HepG2 (cell line): Measurements from ENCODE around the gene SLIT3. TPM values are rescaled to one million over a fixed set of nuclear protein-coding genes. Genes with fewer than 3 reads are reported as not detected.

Source experiments
- ATAC-seq: fragments of 200-7000 bp; cut with Tn5 transposase; 3 replicates; pipeline ENCODE4 v1.9.1; 2020; ENCODE audit warnings: mild to moderate bottlenecking, moderate library complexity
- BruUV-seq: library from RNA; stranded (reverse); fragments of 400-500 nt; replicated peaks from 2 replicates; lab custom pipeline; 2021; lab: Mats Ljungman, UMichigan
- CTCF ChIA-PET: fragments of 300-600 bp; formaldehyde crosslinking; extraction: SDS; loops from one replicate; lab custom pipeline; 2021; ENCODE audit warnings: low total read pairs, inconsistent platforms, low intra/inter-chr PET ratio; lab: Yijun Ruan, JAX
- POLR2A ChIA-PET: fragments of 350-600 bp; sonication (Branson Sonifier 250); formaldehyde crosslinking; loops from one replicate; lab custom pipeline; 2020; ENCODE audit warnings: antibody characterized with exemption, inconsistent platforms; lab: Yijun Ruan, JAX
- DNase-seq: peaks from one replicate; pipeline ENCODE4 v3.0.0-alpha.2; 2015; ENCODE audit warnings: low spot score
- FAIRE-seq: peaks from 3 replicates; lab custom pipeline; 2011; peaks lifted over from hg19 to GRCh38; lab: Jason Lieb, UNC
- H2AFZ ChIP-seq: one replicate; pipeline ENCODE4 v1.6.1; 2011; ENCODE audit warnings: low read length, inconsistent platforms
- H3K27ac ChIP-seq: fragments of 300-600 bp; 3 replicates; pipeline ENCODE4 v1.8.0; 2011; ENCODE audit warnings: mixed run types, mild to moderate bottlenecking, mixed read lengths, low read length, inconsistent platforms; ENCODE audit not compliant: insufficient read depth; ENCODE audit errors: extremely low read length
- H3K27me3 ChIP-seq, 2 experiments: fragments of 200-600 bp in 1 of 2; 2 replicates in 1 of 2; 3 replicates in 1 of 2; pipeline versions ENCODE4 v1.6.0 to v1.8.0; 2011; ENCODE audit warnings: low read length in 2 of 2, mild to moderate bottlenecking in 2 of 2, moderate library complexity in 2 of 2, inconsistent platforms in 1 of 2; ENCODE audit not compliant: insufficient read depth in 2 of 2, control insufficient read depth in 1 of 2
- H3K36me3 ChIP-seq, 2 experiments: fragments of 200-600 bp in 1 of 2; replicated peaks in 1 of 2; 2 replicates in 1 of 2; 3 replicates in 1 of 2; pipeline versions ENCODE4 v1.5.1 to v1.8.0; 2011; ENCODE audit warnings: low read length in 2 of 2, inconsistent platforms in 1 of 2; ENCODE audit not compliant: insufficient read depth in 2 of 2, control insufficient read depth in 1 of 2
- H3K4me1 ChIP-seq: 2 replicates; pipeline ENCODE4 v1.5.1; 2012; ENCODE audit warnings: low read length, inconsistent platforms; ENCODE audit not compliant: insufficient read depth
- H3K4me2 ChIP-seq: 2 replicates; pipeline ENCODE4 v1.6.0; 2011; ENCODE audit warnings: low read depth, low read length, inconsistent platforms
- H3K4me3 ChIP-seq, 3 experiments: fragments of 200-600 bp in 1 of 3; sonication (generic), shearing (Covaris generic) in 1 of 3; replicated peaks in 1 of 3; 2 replicates each; pipeline ENCODE4 v1.5.1; 2011 to 2016; ENCODE audit warnings: low read length in 3 of 3, inconsistent platforms in 2 of 3, low read depth in 2 of 3, mild to moderate bottlenecking in 2 of 3, control low read depth in 1 of 3, mixed read lengths in 1 of 3; ENCODE audit not compliant: insufficient read depth in 1 of 3
- H3K79me2 ChIP-seq: one replicate; pipeline ENCODE4 v1.6.1; 2011; ENCODE audit warnings: low read length, inconsistent platforms; ENCODE audit not compliant: insufficient read depth
- H3K9ac ChIP-seq: 2 replicates; pipeline ENCODE4 v1.6.0; 2011; ENCODE audit warnings: mild to moderate bottlenecking, low read depth, low read length, inconsistent platforms; ENCODE audit not compliant: insufficient read depth
- H3K9me3 ChIP-seq: 2 replicates; pipeline ENCODE4 v1.5.1; 2012; ENCODE audit warnings: mild to moderate bottlenecking, low read length
- H4K20me1 ChIP-seq: 2 replicates; pipeline ENCODE4 v1.6.0; 2011; ENCODE audit warnings: inconsistent platforms, mild to moderate bottlenecking, low read length, moderate library complexity; ENCODE audit not compliant: insufficient read depth
- FOXC1 ChIP-seq: sonication (generic); formaldehyde crosslinking; IDR thresholded peaks from 2 replicates; pipeline ENCODE4 v1.8.0; 2022; ENCODE audit warnings: mild to moderate bottlenecking, missing genetic modification reagents, borderline replicate concordance
- HOXA5 ChIP-seq: sonication (generic); formaldehyde crosslinking; IDR thresholded peaks from 2 replicates; pipeline ENCODE4 v1.4.0; 2020; ENCODE audit warnings: missing genetic modification reagents
- MTA1 ChIP-seq: sonication (generic); formaldehyde crosslinking; IDR thresholded peaks from 2 replicates; pipeline ENCODE4 v1.4.0; 2020; ENCODE audit warnings: missing genetic modification reagents, mild to moderate bottlenecking, borderline replicate concordance
- MTA3 ChIP-seq: sonication (generic); formaldehyde crosslinking; IDR thresholded peaks from 2 replicates; pipeline ENCODE4 v1.4.0; 2020; ENCODE audit warnings: missing genetic modification reagents
- MTF2 ChIP-seq: sonication (generic); formaldehyde crosslinking; IDR thresholded peaks from 2 replicates; pipeline ENCODE4 v1.5.0; 2020; ENCODE audit warnings: missing genetic modification reagents, borderline replicate concordance
- ONECUT2 ChIP-seq: sonication (generic); formaldehyde crosslinking; IDR thresholded peaks from 2 replicates; pipeline ENCODE4 v1.4.0; 2020; ENCODE audit warnings: missing genetic modification reagents
- PAX8 ChIP-seq: sonication (generic); formaldehyde crosslinking; IDR thresholded peaks from 2 replicates; pipeline ENCODE4 v1.8.0; 2022; ENCODE audit warnings: mild to moderate bottlenecking, missing genetic modification reagents, borderline replicate concordance
- RFX1 ChIP-seq: fragments of 450-650 bp; IDR thresholded peaks from 2 replicates; pipeline ENCODE4 v1.6.1; 2017
- RFXAP ChIP-seq: sonication (generic); formaldehyde crosslinking; IDR thresholded peaks from 2 replicates; pipeline ENCODE4 v1.4.0; 2020; ENCODE audit warnings: missing genetic modification reagents, borderline replicate concordance
- TAF15 ChIP-seq: fragments of 200-400 bp; formaldehyde crosslinking; IDR thresholded peaks from one replicate; pipeline ENCODE4 v1.6.1; 2018; ENCODE audit warnings: mild to moderate bottlenecking, low read depth, low read length; ENCODE audit not compliant: poor library complexity, severe bottlenecking
- THAP11 ChIP-seq: IDR thresholded peaks from 2 replicates; pipeline ENCODE4 v1.6.1; 2016; ENCODE audit warnings: missing biosample characterization, missing genetic modification reagents
- ZNF362 ChIP-seq: sonication (generic); formaldehyde crosslinking; IDR thresholded peaks from 2 replicates; pipeline ENCODE4 v1.4.0; 2020; ENCODE audit warnings: missing genetic modification reagents, mild to moderate bottlenecking, borderline replicate concordance
- WGBS: methylation state at CpG from one replicate; pipeline ENCODE4 v1.1.6; 2017; ENCODE audit warnings: low lambda C conversion rate; 5-methylcytosine and 5-hydroxymethylcytosine counted together
- in situ Hi-C: cut with HindIII; loops from 2 replicates; pipeline ENCODE4 v1.10.0; 2017; ENCODE audit warnings: low pct_unique_long_range_greater_than_20kb; ENCODE audit not compliant: extremely low pct_ligation_motif_present
- intact Hi-C: fragments of 100-400 bp; cut with micrococcal nuclease; formaldehyde crosslinking; loops from one replicate; pipeline ENCODE4 v1.10.0; 2022; ENCODE audit not compliant: unreplicated experiment
- polyA plus RNA-seq, 8 experiments: library from polyadenylated mRNA; depleted of rRNA in 3 of 8; stranded (reverse) in 7 of 8; unstranded in 1 of 8; fragments of >200 nt; fragmentation: Illumina TruSeq in 4 of 8; extraction: Trizol in 4 of 8; gene quantifications; 2 replicates each; pipeline versions ENCODE4 v1.2.1 to v1.2.3, GENCODE V29; 2011 to 2016; ENCODE audit warnings: low read depth in 4 of 8, missing spikeins in 1 of 8, mixed read lengths in 1 of 8; ENCODE audit not compliant: insufficient read depth in 1 of 8
- total RNA-seq, 5 experiments: library from RNA; depleted of rRNA; stranded (reverse); fragments of >200 nt; fragmentation: Illumina TruSeq; extraction: Trizol; gene quantifications; 2 replicates each; pipeline ENCODE4 v1.2.3, GENCODE V29; 2016; ENCODE audit warnings: low read depth in 1 of 5
- TF ChIP-seq, protein P1 (sequence below): sonication (generic); formaldehyde crosslinking; IDR thresholded peaks from 2 replicates; pipeline ENCODE4 v1.4.0; 2020; ENCODE audit warnings: missing genetic modification reagents, borderline replicate concordance

The SLIT3 gene
- total and polyA plus RNA-seq, 2 of the 13 experiments (the other 11 are each of a cell fraction or from before 2014, with no cell fraction given): not detected

DNA sequence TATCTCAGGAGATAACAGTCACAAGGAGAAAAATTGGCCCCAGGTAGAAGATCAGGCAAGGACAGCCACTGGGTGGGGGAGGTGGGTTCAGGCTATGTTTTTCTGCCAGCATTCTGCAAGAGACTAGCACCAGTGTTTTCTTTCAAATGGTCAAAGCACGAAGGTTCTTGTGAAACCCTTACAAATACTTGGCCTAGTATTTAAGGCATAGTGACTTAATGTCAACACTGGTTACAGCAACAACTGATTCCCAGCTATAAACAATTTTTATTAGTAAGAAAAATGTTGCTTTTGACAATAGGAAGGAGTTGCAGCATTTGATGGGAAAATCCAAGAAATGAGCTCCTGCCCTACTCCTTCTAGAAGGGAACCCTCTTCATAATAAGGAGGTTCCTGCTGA is 349.6 kb downstream of the SLIT3 start:
- intact Hi-C loops: no loop called here
- H3K79me2 ChIP-seq: no peaks in the 10 kb centered on the region
- no peak overlapping the region for H3K4me2 ChIP-seq
- CTCF ChIA-PET: no interaction called here
- no peaks in the 10 kb centered on the region for H3K4me1 ChIP-seq
- H3K27ac ChIP-seq: no peak overlapping the region
- BruUV-seq: no TSS peak
- no peak overlapping the region for H3K4me3 ChIP-seq
- DNase-seq: no peak
- 0% methylated on average over 1 of the region's 1 CpG for WGBS
- no peak overlapping the region for H3K9ac ChIP-seq
- H3K9me3 ChIP-seq: no peaks in the 10 kb centered on the region
- no peak for FAIRE-seq
- no peaks in the 10 kb centered on the region for H4K20me1 ChIP-seq
- ATAC-seq: no peak
- TF ChIP-seq MTA1 (CRISPR knock-in tag): no peak
- TF ChIP-seq MTA3 (CRISPR knock-in tag): no peak
- TF ChIP-seq FOXC1 (CRISPR knock-in tag): no peak
- no peak for TF ChIP-seq RFX1
- TF ChIP-seq ZNF362 (CRISPR knock-in tag): no peak
- TF ChIP-seq, all 625 proteins: peak for 0
- POLR2A ChIA-PET: no interaction called here
- H2AFZ ChIP-seq: no peak overlapping the region
- in situ Hi-C loops: no loop called here
- H3K36me3 ChIP-seq: no peaks in the 10 kb centered on the region
- H3K27me3 ChIP-seq: peaks cover 0 to 27% of the 10 kb centered on the region in 2 experiments; a peak in 3 of 5 replicates

GRCh38 chr5:168950241-168950951 is 350.5 kb downstream of the SLIT3 start:
- ChIA-PET POLR2A (no interaction called here), CTCF (no interaction called here)
- DNase-seq (no peak), FAIRE-seq (no peak), ATAC-seq (no peak)
- peaks cover 0 to 27% of the 10 kb centered on the region in 2 experiments; a peak in 3 of 5 replicates for H3K27me3 ChIP-seq
- H3K9ac ChIP-seq: no peak overlapping the region
- H3K4me3 ChIP-seq: no peak overlapping the region
- H3K36me3 ChIP-seq: no peaks in the 10 kb centered on the region
- no peak overlapping the region for H3K4me2 ChIP-seq
- H3K79me2 ChIP-seq: no peaks in the 10 kb centered on the region
- H3K9me3 ChIP-seq: no peaks in the 10 kb centered on the region
- BruUV-seq: no TSS peak
- intact Hi-C loops: no loop called here
- no peaks in the 10 kb centered on the region for H3K4me1 ChIP-seq
- H2AFZ ChIP-seq: no peak overlapping the region
- WGBS: 1% methylated on average over 7 of the region's 7 CpGs
- in situ Hi-C loops: no loop called here
- no peaks in the 10 kb centered on the region for H4K20me1 ChIP-seq
- H3K27ac ChIP-seq: no peak overlapping the region
- no peak for TF ChIP-seq TAF15
- TF ChIP-seq HOXA5 (CRISPR knock-in tag): no peak
- no peak for TF ChIP-seq MTF2 (CRISPR knock-in tag)
- TF ChIP-seq RFXAP (CRISPR knock-in tag): no peak
- TF ChIP-seq, protein P1, sequence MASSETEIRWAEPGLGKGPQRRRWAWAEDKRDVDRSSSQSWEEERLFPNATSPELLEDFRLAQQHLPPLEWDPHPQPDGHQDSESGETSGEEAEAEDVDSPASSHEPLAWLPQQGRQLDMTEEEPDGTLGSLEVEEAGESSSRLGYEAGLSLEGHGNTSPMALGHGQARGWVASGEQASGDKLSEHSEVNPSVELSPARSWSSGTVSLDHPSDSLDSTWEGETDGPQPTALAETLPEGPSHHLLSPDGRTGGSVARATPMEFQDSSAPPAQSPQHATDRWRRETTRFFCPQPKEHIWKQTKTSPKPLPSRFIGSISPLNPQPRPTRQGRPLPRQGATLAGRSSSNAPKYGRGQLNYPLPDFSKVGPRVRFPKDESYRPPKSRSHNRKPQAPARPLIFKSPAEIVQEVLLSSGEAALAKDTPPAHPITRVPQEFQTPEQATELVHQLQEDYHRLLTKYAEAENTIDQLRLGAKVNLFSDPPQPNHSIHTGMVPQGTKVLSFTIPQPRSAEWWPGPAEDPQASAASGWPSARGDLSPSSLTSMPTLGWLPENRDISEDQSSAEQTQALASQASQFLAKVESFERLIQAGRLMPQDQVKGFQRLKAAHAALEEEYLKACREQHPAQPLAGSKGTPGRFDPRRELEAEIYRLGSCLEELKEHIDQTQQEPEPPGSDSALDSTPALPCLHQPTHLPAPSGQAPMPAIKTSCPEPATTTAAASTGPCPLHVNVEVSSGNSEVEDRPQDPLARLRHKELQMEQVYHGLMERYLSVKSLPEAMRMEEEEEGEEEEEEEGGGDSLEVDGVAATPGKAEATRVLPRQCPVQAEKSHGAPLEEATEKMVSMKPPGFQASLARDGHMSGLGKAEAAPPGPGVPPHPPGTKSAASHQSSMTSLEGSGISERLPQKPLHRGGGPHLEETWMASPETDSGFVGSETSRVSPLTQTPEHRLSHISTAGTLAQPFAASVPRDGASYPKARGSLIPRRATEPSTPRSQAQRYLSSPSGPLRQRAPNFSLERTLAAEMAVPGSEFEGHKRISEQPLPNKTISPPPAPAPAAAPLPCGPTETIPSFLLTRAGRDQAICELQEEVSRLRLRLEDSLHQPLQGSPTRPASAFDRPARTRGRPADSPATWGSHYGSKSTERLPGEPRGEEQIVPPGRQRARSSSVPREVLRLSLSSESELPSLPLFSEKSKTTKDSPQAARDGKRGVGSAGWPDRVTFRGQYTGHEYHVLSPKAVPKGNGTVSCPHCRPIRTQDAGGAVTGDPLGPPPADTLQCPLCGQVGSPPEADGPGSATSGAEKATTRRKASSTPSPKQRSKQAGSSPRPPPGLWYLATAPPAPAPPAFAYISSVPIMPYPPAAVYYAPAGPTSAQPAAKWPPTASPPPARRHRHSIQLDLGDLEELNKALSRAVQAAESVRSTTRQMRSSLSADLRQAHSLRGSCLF (CRISPR knock-in tag): no peak
- no peak for TF ChIP-seq PAX8 (CRISPR knock-in tag)
- TF ChIP-seq THAP11: no peak
- no peak for TF ChIP-seq ONECUT2 (CRISPR knock-in tag)
